Epithelial cell of proximal tubule (primary cell): Measurements from ENCODE around the gene ADGRG4. TPM values are rescaled to one million over a fixed set of nuclear protein-coding genes. Genes with fewer than 3 reads are reported as not detected.
A peak's percentile ranks its signal among the peaks of the same experiment; 100 is the strongest.

Source experiments
- DNase-seq: peaks from one replicate; pipeline ENCODE4 v3.0.0-alpha.2; 2011; ENCODE audit warnings: low read depth
- H3K4me3 ChIP-seq: 2 replicates; pipeline ENCODE4 v1.5.1; 2011; ENCODE audit warnings: low read depth, mild to moderate bottlenecking, low read length
- CTCF ChIP-seq: conservative IDR thresholded peaks from 2 replicates; pipeline ENCODE4 v1.5.1; 2012; ENCODE audit warnings: low read depth, mild to moderate bottlenecking, low read length
- total RNA-seq: library from RNA; depleted of rRNA; stranded (reverse); fragments of >200 nt; gene quantifications from 2 replicates; pipeline ENCODE4 v1.2.3, GENCODE V29; 2015

The ADGRG4 gene
- total RNA-seq, 1 donor from 2014 or later: not detected

- no peak for DNase-seq
- peak; percentile 38 for TF ChIP-seq CTCF
- no peak overlapping the region for H3K4me3 ChIP-seq
Observed at GRCh38 chrX:136397001-136397400, 96.2 kb downstream of the ADGRG4 start.

- DNase-seq: no peak
- no peak for TF ChIP-seq CTCF
- H3K4me3 ChIP-seq: no peak overlapping the region
Observed at GRCh38 chrX:136405126-136405525, 104.4 kb downstream of the ADGRG4 start.

- DNase-seq: no peak
- no peak overlapping the region for H3K4me3 ChIP-seq
- no peak for TF ChIP-seq CTCF
Observed at GRCh38 chrX:136417806-136418205, 117.0 kb downstream of the ADGRG4 start.

- no peak for DNase-seq
- TF ChIP-seq CTCF: no peak
- H3K4me3 ChIP-seq: no peak overlapping the region
Observed at GRCh38 chrX:136421338-136421737, 120.6 kb downstream of the ADGRG4 start.

- H3K4me3 ChIP-seq: no peak overlapping the region
- DNase-seq: no peak
- no peak for TF ChIP-seq CTCF
Observed at GRCh38 chrX:136423724-136424123, 123.0 kb downstream of the ADGRG4 start.

- no peak overlapping the region for H3K4me3 ChIP-seq
- no peak for DNase-seq
- TF ChIP-seq CTCF: no peak
Observed at GRCh38 chrX:136425996-136426395, 125.2 kb downstream of the ADGRG4 start.

- DNase-seq: no peak
Observed at GRCh38 chrX:136431625-136432024, 130.9 kb downstream of the ADGRG4 start.

More at GRCh38 chrX:136431625-136432024, 130.9 kb downstream of the ADGRG4 start:
- no peak for TF ChIP-seq CTCF
- H3K4me3 ChIP-seq: no peak overlapping the region
